Effector memory CD4-positive, alpha-beta T cell (primary cell): ENCODE measurements around the gene EIF5AL1.
"Not testable (repeated sequence)": the region's sequence is repeated elsewhere in the genome, so short reads cannot be mapped to it uniquely, and the experiment has no call there.

Experiments
- DNase-seq, 3 donors: peaks; one replicate each; pipeline ENCODE4 v3.0.0-alpha.2; 2020
- H3K27ac ChIP-seq: 2 replicates; pipeline ENCODE4 v1.7.0; 2013; ENCODE audit warnings: mild to moderate bottlenecking, low read length, moderate library complexity; ENCODE audit not compliant: insufficient read depth, poor library complexity, severe bottlenecking
- H3K27me3 ChIP-seq: replicated peaks from 2 replicates; pipeline ENCODE4 v1.7.0; 2013; ENCODE audit warnings: mild to moderate bottlenecking, low read length; ENCODE audit not compliant: insufficient read depth, control insufficient read depth, poor library complexity, severe bottlenecking
- H3K36me3 ChIP-seq: 2 replicates; pipeline ENCODE4 v1.7.0; 2013; ENCODE audit warnings: mild to moderate bottlenecking, low read length, moderate library complexity; ENCODE audit not compliant: control insufficient read depth, insufficient read depth
- H3K4me1 ChIP-seq: 2 replicates; pipeline ENCODE4 v1.7.0; 2013; ENCODE audit warnings: low read length, mild to moderate bottlenecking; ENCODE audit not compliant: control insufficient read depth, insufficient read depth, poor library complexity, severe bottlenecking
- H3K4me3 ChIP-seq: 2 replicates; pipeline ENCODE4 v1.7.0; 2013; ENCODE audit warnings: low read length, low read depth, mild to moderate bottlenecking; ENCODE audit not compliant: insufficient read depth, poor library complexity, severe bottlenecking
- H3K9me3 ChIP-seq: 2 replicates; pipeline ENCODE4 v1.7.0; 2013; ENCODE audit warnings: mild to moderate bottlenecking, low read length, moderate library complexity; ENCODE audit not compliant: control insufficient read depth

The EIF5AL1 gene

GRCh38 chr10:79494871-79495705, 17.2 kb upstream of the EIF5AL1 start:
- DNase-seq = no peak
- no peak overlapping the region for H3K27ac ChIP-seq
- no peak overlapping the region for H3K4me3 ChIP-seq
- no peaks in the 10 kb centered on the region for H3K9me3 ChIP-seq
- no peaks in the 10 kb centered on the region for H3K27me3 ChIP-seq
- no peaks in the 10 kb centered on the region for H3K4me1 ChIP-seq
- H3K36me3 ChIP-seq = no peaks in the 10 kb centered on the region

DNA sequence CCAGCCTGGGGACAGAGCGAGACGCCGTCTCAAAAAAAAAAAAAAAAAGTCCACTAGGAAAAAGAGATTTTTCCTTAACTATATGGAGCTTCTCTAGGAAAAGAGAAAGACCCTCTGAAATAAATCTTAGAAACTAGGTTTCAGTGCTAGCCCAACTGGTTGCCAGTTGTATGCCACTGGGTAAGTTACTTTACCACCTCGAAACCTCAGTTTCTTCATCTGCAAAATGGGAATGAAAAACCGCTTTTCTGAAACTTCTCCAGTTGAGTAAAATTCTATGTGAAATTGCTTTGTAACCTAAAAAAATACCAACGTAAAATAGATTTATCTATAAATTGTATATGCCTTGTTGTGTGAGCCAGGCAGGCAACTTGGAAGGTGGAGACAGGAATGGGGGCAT, 16.5 kb upstream of the EIF5AL1 start:
- Histone ChIP-seq H3K36me3 (no peaks in the 10 kb centered on the region), H3K9me3 (no peaks in the 10 kb centered on the region), H3K27ac (no peak overlapping the region), H3K27me3 (no peaks in the 10 kb centered on the region), H3K4me1 (no peaks in the 10 kb centered on the region), H3K4me3 (no peak overlapping the region)
- DNase-seq = no peak

GRCh38 chr10:79496896-79497295, 15.4 kb upstream of the EIF5AL1 start:
- H3K9me3 ChIP-seq = no peaks in the 10 kb centered on the region
- no peaks in the 10 kb centered on the region for H3K36me3 ChIP-seq
- H3K4me1 ChIP-seq = no peaks in the 10 kb centered on the region
- no peak for DNase-seq
- H3K27ac ChIP-seq = no peak overlapping the region
- H3K4me3 ChIP-seq = no peak overlapping the region
- H3K27me3 ChIP-seq = no peaks in the 10 kb centered on the region

- DNase-seq = no peak
- H3K27ac ChIP-seq = no peak overlapping the region
- H3K4me1 ChIP-seq = no peaks in the 10 kb centered on the region
- no peaks in the 10 kb centered on the region for H3K9me3 ChIP-seq
- no peak overlapping the region for H3K4me3 ChIP-seq
- no peaks in the 10 kb centered on the region for H3K36me3 ChIP-seq
- H3K27me3 ChIP-seq = no peaks in the 10 kb centered on the region
Observed at GRCh38 chr10:79498291-79498829, 14.0 kb upstream of the EIF5AL1 start.

DNA sequence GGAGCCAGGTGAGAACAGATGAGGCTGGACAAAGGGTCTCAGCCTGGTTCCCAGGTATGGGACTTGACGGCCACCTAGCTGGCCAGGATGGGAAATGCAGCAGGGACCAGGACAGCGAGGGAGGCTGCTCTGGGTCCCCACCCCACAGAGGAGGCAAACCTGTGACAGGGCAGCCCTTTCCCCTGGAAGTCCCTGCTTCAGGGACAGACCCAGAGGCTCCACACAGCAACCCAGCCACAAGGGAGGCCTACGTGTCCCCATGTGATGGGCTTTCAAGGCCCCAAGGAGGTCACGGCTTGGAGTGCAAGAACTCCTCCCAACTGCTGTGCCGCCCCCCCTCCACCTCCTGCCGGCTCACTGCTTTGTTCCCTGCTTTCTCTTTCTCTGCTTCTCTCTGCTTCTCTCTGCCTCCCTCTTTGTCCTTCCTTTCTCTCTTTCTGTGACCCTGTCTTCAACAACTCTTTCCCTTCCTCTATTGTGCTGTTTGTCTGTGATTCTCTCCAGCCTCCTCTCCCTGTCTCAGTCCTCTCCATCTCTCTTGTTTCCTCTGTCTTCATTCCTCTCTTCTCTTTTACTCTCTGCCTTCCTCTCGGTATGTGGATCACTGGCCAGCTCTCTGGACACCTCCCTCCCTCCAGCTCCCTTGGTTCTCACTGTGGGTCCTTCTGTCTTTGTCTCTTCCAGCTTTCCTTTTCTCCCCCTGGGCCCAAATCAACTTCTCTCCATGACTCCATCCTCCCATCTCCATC, 9.6 kb upstream of the EIF5AL1 start:
- no peaks in the 10 kb centered on the region for H3K27me3 ChIP-seq
- DNase-seq = no peak
- no peaks in the 10 kb centered on the region for H3K36me3 ChIP-seq
- no peak overlapping the region for H3K27ac ChIP-seq
- H3K4me1 ChIP-seq = no peaks in the 10 kb centered on the region
- no peak overlapping the region for H3K4me3 ChIP-seq
- H3K9me3 ChIP-seq = no peaks in the 10 kb centered on the region

DNA sequence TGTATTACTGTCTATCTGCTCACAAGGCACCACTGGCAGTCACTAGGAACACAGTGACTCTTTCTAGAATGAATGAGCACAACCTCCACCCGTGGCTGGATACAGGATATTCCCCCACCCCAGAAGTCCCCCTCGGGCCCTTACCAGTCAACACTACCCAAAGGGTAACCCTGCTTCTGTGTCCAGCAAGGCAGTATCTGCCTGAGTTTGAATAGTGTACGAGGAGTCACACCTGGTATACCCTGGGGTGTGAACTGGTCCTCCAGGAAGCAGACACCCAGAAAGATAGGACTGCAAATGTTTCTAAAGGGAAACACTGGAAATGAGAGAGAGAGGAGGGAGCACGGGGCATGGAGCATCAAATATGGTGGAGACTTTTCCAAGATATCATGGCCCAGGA, 8.5 kb upstream of the EIF5AL1 start:
- H3K4me1 ChIP-seq, DNase-seq, H3K9me3 ChIP-seq, H3K27me3 ChIP-seq, H3K36me3 ChIP-seq, H3K4me3 ChIP-seq, H3K27ac ChIP-seq: not testable (repeated sequence)

GRCh38 chr10:79504483-79504882, 7.8 kb upstream of the EIF5AL1 start:
- H3K27ac ChIP-seq, H3K9me3 ChIP-seq, H3K4me3 ChIP-seq, H3K36me3 ChIP-seq, H3K27me3 ChIP-seq, DNase-seq, H3K4me1 ChIP-seq: not testable (repeated sequence)

DNA sequence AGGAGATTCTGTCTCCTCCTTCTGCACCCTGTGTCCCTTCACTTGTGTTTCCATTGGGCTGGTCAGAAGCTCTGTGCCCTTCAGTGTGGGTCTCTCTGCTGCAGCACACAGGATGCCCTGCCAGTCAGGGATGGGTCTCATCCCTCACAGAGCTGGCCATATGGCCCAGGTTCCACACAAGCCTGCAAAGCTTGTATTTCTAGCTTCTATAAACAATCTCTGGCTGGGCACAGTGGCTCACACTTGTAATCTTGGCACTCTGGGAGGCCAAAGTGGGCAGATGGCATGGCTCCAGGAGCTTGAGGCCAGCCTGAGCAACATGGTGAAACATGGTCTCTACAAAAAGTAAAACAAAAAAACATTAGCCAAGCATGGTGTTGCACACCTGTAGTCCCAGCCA, 7.0 kb upstream of the EIF5AL1 start:
- H3K27me3 ChIP-seq, DNase-seq, H3K27ac ChIP-seq, H3K36me3 ChIP-seq, H3K4me1 ChIP-seq, H3K4me3 ChIP-seq, H3K9me3 ChIP-seq: not testable (repeated sequence)

DNA sequence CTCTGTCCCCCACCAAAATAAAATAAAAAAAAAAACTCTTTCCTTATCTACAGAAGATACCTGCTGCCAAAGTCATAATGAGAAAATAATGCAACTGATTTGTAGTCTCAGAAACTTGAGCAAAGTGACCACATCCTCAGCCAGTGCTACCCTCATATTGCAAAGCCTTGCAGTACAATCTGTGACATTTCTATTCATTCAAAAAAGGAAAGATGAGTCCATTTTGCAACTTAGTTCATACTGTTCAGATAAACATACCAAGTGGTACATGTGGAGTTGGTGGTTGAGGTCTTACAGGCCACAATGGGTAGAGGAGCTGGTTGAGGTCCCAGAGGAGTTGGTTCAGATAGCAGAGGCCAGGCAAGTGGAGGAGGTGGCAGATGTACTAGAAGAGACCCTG, 6.5 kb upstream of the EIF5AL1 start:
- H3K27me3 ChIP-seq = no peaks in the 10 kb centered on the region
- no peaks in the 10 kb centered on the region for H3K9me3 ChIP-seq
- no peak overlapping the region for H3K4me3 ChIP-seq
- H3K36me3 ChIP-seq = no peaks in the 10 kb centered on the region
- no peaks in the 10 kb centered on the region for H3K4me1 ChIP-seq
- no peak overlapping the region for H3K27ac ChIP-seq
- DNase-seq = no peak
